Measurements from ENCODE around the gene PSAPL1.

PSAPL1 gene

DNA sequence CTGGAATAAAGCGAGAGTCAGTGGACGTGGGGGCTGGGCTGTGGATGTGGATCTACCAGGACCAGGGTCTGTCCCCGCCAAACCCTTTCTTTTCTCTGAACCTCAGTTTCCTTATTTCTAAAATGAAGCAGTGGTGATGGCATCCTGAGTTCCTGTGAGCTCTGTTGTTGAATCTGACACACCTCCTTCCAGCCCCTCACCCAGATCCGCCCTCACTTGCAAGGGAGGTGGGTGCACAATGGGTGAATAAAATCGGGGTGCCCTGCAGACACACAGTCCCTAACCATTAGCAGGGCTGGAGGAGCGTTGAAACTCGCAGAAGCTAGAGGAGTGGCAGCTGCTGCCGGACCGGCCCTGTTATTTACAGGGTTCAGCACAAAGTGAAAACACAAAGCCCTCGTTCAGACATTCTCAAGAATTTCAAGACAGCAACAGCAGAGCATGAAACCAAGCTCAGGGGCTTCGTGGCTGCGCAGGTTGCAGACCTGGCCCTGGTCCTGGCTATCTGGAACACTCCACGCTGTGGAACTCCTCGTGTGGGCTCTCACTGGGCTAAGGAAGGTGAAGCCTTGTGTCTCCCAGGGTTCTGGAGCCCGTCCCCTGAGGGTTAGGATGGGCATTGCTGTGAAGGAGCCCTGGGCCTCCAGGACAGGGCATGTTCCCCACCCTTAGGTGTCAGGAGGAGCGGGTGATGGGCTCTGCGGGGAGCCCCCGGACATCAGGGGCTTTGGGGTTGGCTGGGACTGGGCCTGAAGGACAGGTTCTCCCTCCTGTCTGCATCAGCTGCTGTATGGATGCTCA, 42.9 kb downstream of the PSAPL1 start:
- H3K27me3 ChIP-seq (replicated peaks), result peaks cover 13% of the 10 kb centered on the region
- in situ Hi-C loops (cut with HindIII; ENCODE audit: low pct_ligation_motif_present, low sequenced_read_pairs), result no loop called here
- H3K4me3 ChIP-seq (ENCODE audit: low read depth, low read length), result no peak overlapping the region
- no peaks in the 10 kb centered on the region for H3K36me3 ChIP-seq (replicated peaks)
- H3K27ac ChIP-seq, result no peak overlapping the region
- TF ChIP-seq, protein P1, sequence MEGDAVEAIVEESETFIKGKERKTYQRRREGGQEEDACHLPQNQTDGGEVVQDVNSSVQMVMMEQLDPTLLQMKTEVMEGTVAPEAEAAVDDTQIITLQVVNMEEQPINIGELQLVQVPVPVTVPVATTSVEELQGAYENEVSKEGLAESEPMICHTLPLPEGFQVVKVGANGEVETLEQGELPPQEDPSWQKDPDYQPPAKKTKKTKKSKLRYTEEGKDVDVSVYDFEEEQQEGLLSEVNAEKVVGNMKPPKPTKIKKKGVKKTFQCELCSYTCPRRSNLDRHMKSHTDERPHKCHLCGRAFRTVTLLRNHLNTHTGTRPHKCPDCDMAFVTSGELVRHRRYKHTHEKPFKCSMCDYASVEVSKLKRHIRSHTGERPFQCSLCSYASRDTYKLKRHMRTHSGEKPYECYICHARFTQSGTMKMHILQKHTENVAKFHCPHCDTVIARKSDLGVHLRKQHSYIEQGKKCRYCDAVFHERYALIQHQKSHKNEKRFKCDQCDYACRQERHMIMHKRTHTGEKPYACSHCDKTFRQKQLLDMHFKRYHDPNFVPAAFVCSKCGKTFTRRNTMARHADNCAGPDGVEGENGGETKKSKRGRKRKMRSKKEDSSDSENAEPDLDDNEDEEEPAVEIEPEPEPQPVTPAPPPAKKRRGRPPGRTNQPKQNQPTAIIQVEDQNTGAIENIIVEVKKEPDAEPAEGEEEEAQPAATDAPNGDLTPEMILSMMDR (IDR thresholded peaks at IDR 0.05; ENCODE audit: low read depth, low read length, missing control alignments), result no peak
- DNase-seq, result no peak

DNA sequence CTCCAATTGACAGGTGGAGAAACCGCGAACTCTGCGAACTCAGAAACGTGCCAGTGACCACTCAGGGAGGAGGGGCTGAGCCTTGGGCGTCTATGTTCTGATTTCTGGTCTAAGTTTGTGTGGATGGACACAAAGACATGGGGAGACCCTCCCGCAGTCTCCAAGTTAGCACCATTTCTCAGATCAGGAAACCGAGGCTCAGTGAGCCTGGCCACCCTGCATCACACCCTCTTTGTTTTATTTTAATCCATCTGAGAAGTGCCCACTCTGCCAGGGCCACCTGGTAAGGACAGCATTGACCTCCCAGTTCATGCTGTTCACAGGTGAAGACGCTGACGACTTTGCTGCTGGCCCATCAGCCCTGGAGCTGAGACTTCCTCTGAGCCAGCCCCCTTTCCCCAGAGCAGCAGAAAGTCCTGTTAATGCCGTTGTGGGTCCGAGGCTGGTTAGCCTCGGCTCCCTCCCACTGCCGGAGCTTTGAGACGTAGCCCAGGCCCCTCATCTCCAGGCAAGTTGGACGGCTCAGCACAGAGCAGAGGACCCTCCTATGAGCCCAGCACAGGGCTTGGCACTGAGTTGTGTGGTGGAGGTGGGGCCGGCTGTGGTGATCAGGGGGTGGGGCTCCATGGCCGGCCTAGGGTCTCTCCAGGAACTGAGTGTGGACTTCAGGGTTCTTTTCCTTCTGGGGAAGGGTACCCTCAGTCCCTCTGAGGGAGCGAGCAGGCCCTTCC, 43.7 kb downstream of the PSAPL1 start:
- Histone ChIP-seq H3K27ac (no peak overlapping the region), H3K27me3 (replicated peaks) (peaks cover 9% of the 10 kb centered on the region), H3K36me3 (replicated peaks) (no peaks in the 10 kb centered on the region), H3K4me3 (ENCODE audit: low read depth, low read length) (no peak overlapping the region)
- TF ChIP-seq, protein P1 (IDR thresholded peaks at IDR 0.05; ENCODE audit: low read depth, low read length, missing control alignments), result no peak
- no peak for DNase-seq
- in situ Hi-C loops (cut with HindIII; ENCODE audit: low pct_ligation_motif_present, low sequenced_read_pairs), result no loop called here

DNA sequence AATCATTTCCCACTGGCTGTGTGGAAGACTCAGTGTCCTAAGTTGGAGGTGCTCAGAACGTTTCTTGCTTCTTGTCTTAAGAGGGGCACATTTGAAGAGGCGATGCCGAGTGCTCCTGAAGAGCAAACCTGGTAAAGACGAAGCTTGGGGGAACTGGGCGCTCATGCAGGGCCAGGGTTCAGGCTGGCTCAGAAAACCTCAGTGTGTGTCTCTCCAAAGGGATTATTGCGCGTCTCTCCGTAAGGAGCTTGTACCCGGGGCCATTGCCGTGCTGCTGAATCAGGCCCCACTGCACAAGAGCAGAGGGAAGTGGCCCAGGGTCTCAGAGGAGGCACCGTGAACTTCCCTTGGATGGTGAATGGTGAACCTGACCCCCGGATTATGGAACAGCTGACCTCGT, 44.4 kb downstream of the PSAPL1 start:
- Histone ChIP-seq H3K27ac (no peak overlapping the region), H3K36me3 (replicated peaks) (no peaks in the 10 kb centered on the region), H3K27me3 (replicated peaks) (peaks cover 9% of the 10 kb centered on the region), H3K4me3 (ENCODE audit: low read depth, low read length) (no peak overlapping the region)
- TF ChIP-seq, protein P1 (IDR thresholded peaks at IDR 0.05; ENCODE audit: low read depth, low read length, missing control alignments), result no peak
- no peak for DNase-seq
- in situ Hi-C loops (cut with HindIII; ENCODE audit: low pct_ligation_motif_present, low sequenced_read_pairs), result no loop called here

- TF ChIP-seq, protein P1 (IDR thresholded peaks at IDR 0.05; ENCODE audit: low read depth, low read length, missing control alignments), result no peak
- Histone ChIP-seq H3K27ac (no peak overlapping the region), H3K36me3 (replicated peaks) (no peaks in the 10 kb centered on the region), H3K27me3 (replicated peaks) (peaks cover 9% of the 10 kb centered on the region), H3K4me3 (ENCODE audit: low read depth, low read length) (no peak overlapping the region)
- no peak for DNase-seq
- in situ Hi-C loops (cut with HindIII; ENCODE audit: low pct_ligation_motif_present, low sequenced_read_pairs), result no loop called here
Observed at GRCh38 chr4:7389719-7390118, 45.0 kb downstream of the PSAPL1 start.

- Histone ChIP-seq H3K4me3 (ENCODE audit: low read depth, low read length) (no peak overlapping the region), H3K27ac (no peak overlapping the region), H3K27me3 (replicated peaks) (peaks cover 9% of the 10 kb centered on the region), H3K36me3 (replicated peaks) (no peaks in the 10 kb centered on the region)
- in situ Hi-C loops (cut with HindIII; ENCODE audit: low pct_ligation_motif_present, low sequenced_read_pairs), result no loop called here
- TF ChIP-seq, protein P1 (IDR thresholded peaks at IDR 0.05; ENCODE audit: low read depth, low read length, missing control alignments), result no peak
- no peak for DNase-seq
Observed at GRCh38 chr4:7389101-7389701, 45.5 kb downstream of the PSAPL1 start.
